NCI-H2029 (cell line): ENCODE data around the gene BOC.

Experiments
- DNase-seq: peaks from one replicate; lab custom pipeline; 2025; lab: John Stamatoyannopoulos, UW

Gene BOC

GRCh38 chr3:113287111-113287802, 75.9 kb downstream of the BOC start:
- no peak for DNase-seq

- DNase-seq, result peak; percentile 23
Observed at GRCh38 chr3:113287803-113288648, 76.7 kb downstream of the BOC start.

- DNase-seq, result no peak
Observed at GRCh38 chr3:113288881-113289280, 77.5 kb downstream of the BOC start.

- no peak for DNase-seq
Observed at GRCh38 chr3:113291572-113291971, 80.2 kb downstream of the BOC start.

GRCh38 chr3:113292933-113293332, 81.6 kb downstream of the BOC start:
- no peak for DNase-seq

- DNase-seq, result no peak
Observed at GRCh38 chr3:113293348-113293747, 82.0 kb downstream of the BOC start.

GRCh38 chr3:113295463-113295862, 84.1 kb downstream of the BOC start:
- no peak for DNase-seq

GRCh38 chr3:113297287-113297686, 85.9 kb downstream of the BOC start:
- DNase-seq, result no peak

GRCh38 chr3:113297841-113298240, 86.5 kb downstream of the BOC start:
- no peak for DNase-seq

GRCh38 chr3:113300596-113300995, 89.2 kb downstream of the BOC start:
- DNase-seq, result no peak

GRCh38 chr3:113304102-113304501, 92.7 kb downstream of the BOC start:
- DNase-seq, result no peak

GRCh38 chr3:113304856-113305540, 93.6 kb downstream of the BOC start:
- no peak for DNase-seq

- no peak for DNase-seq
Observed at GRCh38 chr3:113310960-113311359, 99.6 kb downstream of the BOC start.

- no peak for DNase-seq
Observed at GRCh38 chr3:113312416-113312815, 101.1 kb downstream of the BOC start.

- DNase-seq, result no peak
Observed at GRCh38 chr3:113314923-113315322, 103.6 kb downstream of the BOC start.

GRCh38 chr3:113329757-113330156, 118.4 kb downstream of the BOC start:
- no peak for DNase-seq

- DNase-seq, result no peak
Observed at GRCh38 chr3:113330742-113331141, 119.4 kb downstream of the BOC start.

- no peak for DNase-seq
Observed at GRCh38 chr3:113331187-113331586, 119.8 kb downstream of the BOC start.
